DOHH2 (cell line): ENCODE data around the gene VSNL1.

Experiments
- H3F3A ChIP-seq: fragments of 200-600 bp; sonication (generic), shearing (Covaris generic); 2 replicates; pipeline ENCODE4 v1.6.0; 2016; ENCODE audit warnings: antibody characterized with exemption, mild to moderate bottlenecking; ENCODE audit not compliant: control insufficient read depth, insufficient read depth
- H3K27ac ChIP-seq: fragments of 200-600 bp; sonication (generic); 2 replicates; pipeline ENCODE4 v1.5.1; 2014; ENCODE audit warnings: low read depth, mild to moderate bottlenecking, low read length, moderate library complexity
- H3K27me3 ChIP-seq: fragments of 200-600 bp; sonication (generic); 2 replicates; pipeline ENCODE4 v1.6.1; 2014; ENCODE audit warnings: mild to moderate bottlenecking, low read length, mixed read lengths; ENCODE audit not compliant: control insufficient read depth
- H3K36me3 ChIP-seq: fragments of 200-600 bp; sonication (generic); 2 replicates; pipeline ENCODE4 v1.6.1; 2014; ENCODE audit warnings: mild to moderate bottlenecking, low read length, moderate library complexity, mixed read lengths; ENCODE audit not compliant: control insufficient read depth
- H3K4me1 ChIP-seq: fragments of 200-600 bp; sonication (generic); 2 replicates; pipeline ENCODE4 v1.6.1; 2014; ENCODE audit warnings: mild to moderate bottlenecking, low read length, mixed read lengths; ENCODE audit not compliant: control insufficient read depth
- H3K4me2 ChIP-seq: fragments of 200-600 bp; sonication (generic); 2 replicates; pipeline ENCODE4 v1.6.0; 2014; ENCODE audit warnings: mild to moderate bottlenecking, low read length, moderate library complexity
- H3K4me3 ChIP-seq: fragments of 200-600 bp; sonication (generic); 2 replicates; pipeline ENCODE4 v1.5.1; 2014; ENCODE audit warnings: mild to moderate bottlenecking, low read length, mixed read lengths
- H3K79me2 ChIP-seq: fragments of 200-600 bp; sonication (generic); 2 replicates; pipeline ENCODE4 v1.6.1; 2014; ENCODE audit warnings: mild to moderate bottlenecking, low read length, mixed read lengths; ENCODE audit not compliant: control insufficient read depth
- H3K9me2 ChIP-seq: fragments of 200-600 bp; sonication (generic); replicated peaks from 2 replicates; pipeline ENCODE4 v1.6.1; 2014; ENCODE audit warnings: mild to moderate bottlenecking, low read length, mixed read lengths; ENCODE audit not compliant: control insufficient read depth
- H3K9me3 ChIP-seq: fragments of 200-600 bp; sonication (generic); 2 replicates; pipeline ENCODE4 v1.6.1; 2014; ENCODE audit warnings: antibody characterized with exemption, low read length, mixed read lengths; ENCODE audit not compliant: control insufficient read depth, insufficient read depth
- H4K20me1 ChIP-seq: fragments of 200-600 bp; sonication (generic); 2 replicates; pipeline ENCODE4 v1.6.0; 2014; ENCODE audit warnings: low read depth, mild to moderate bottlenecking, antibody characterized with exemption, low read length, moderate library complexity; ENCODE audit not compliant: control insufficient read depth, insufficient read depth
- CTCF ChIP-seq: fragments of 200-600 bp; sonication (generic); IDR thresholded peaks from one replicate; pipeline ENCODE4 v1.5.1; 2014; ENCODE audit warnings: antibody characterized with exemption, mild to moderate bottlenecking, low read depth, low read length; ENCODE audit not compliant: poor library complexity, severe bottlenecking
- EZH2phosphoT487 ChIP-seq: fragments of 200-600 bp; sonication (generic); IDR thresholded peaks from 2 replicates; pipeline ENCODE4 v1.6.1; 2017; ENCODE audit warnings: borderline replicate concordance, mild to moderate bottlenecking, antibody characterized with exemption, low read length, moderate library complexity, mixed read lengths

The VSNL1 gene

GRCh38 chr2:17648581-17648980, 108.1 kb downstream of the VSNL1 start:
- H3K9me3 ChIP-seq, result no peaks in the 10 kb centered on the region
- TF ChIP-seq EZH2phosphoT487, result no peak
- no peak for TF ChIP-seq CTCF
- no peaks in the 10 kb centered on the region for H3K79me2 ChIP-seq
- no peak overlapping the region for H3K4me3 ChIP-seq
- no peak overlapping the region for H3K4me2 ChIP-seq
- H3K27ac ChIP-seq, result no peak overlapping the region
- H4K20me1 ChIP-seq, result no peaks in the 10 kb centered on the region
- no peaks in the 10 kb centered on the region for H3F3A ChIP-seq
- H3K4me1 ChIP-seq, result peaks cover 9% of the 10 kb centered on the region
- no peaks in the 10 kb centered on the region for H3K27me3 ChIP-seq
- no peaks in the 10 kb centered on the region for H3K36me3 ChIP-seq
- no peaks in the 10 kb centered on the region for H3K9me2 ChIP-seq

- H3K27ac ChIP-seq, result no peak overlapping the region
- H3K4me1 ChIP-seq, result peaks cover 9% of the 10 kb centered on the region
Observed at GRCh38 chr2:17649026-17649425, 108.5 kb downstream of the VSNL1 start.

GRCh38 chr2:17652681-17653394, 112.3 kb downstream of the VSNL1 start:
- Histone ChIP-seq H3K27ac (no peak overlapping the region), H3K9me3 (no peaks in the 10 kb centered on the region), H3F3A (no peaks in the 10 kb centered on the region), H3K36me3 (no peaks in the 10 kb centered on the region), H3K4me1 (no peaks in the 10 kb centered on the region), H3K4me2 (no peak overlapping the region), H3K9me2 (no peaks in the 10 kb centered on the region), H4K20me1 (no peaks in the 10 kb centered on the region), H3K4me3 (no peak overlapping the region), H3K79me2 (no peaks in the 10 kb centered on the region), H3K27me3 (no peaks in the 10 kb centered on the region)
- TF ChIP-seq EZH2phosphoT487 (no peak), CTCF (no peak)

More at GRCh38 chr2:17649026-17649425, 108.5 kb downstream of the VSNL1 start:
- Histone ChIP-seq H3K4me2 (no peak overlapping the region), H3K9me3 (no peaks in the 10 kb centered on the region), H3K9me2 (no peaks in the 10 kb centered on the region), H3K27me3 (no peaks in the 10 kb centered on the region), H3K79me2 (no peaks in the 10 kb centered on the region), H4K20me1 (no peaks in the 10 kb centered on the region), H3K4me3 (no peak overlapping the region), H3K36me3 (no peaks in the 10 kb centered on the region), H3F3A (no peaks in the 10 kb centered on the region)
- no peak for TF ChIP-seq CTCF
- no peak for TF ChIP-seq EZH2phosphoT487
